HG02759 (cell line): ENCODE measurements around the gene CDC40.
"Not testable (repeated sequence)": the region's sequence is repeated elsewhere in the genome, so short reads cannot be mapped to it uniquely, and the experiment has no call there.

Experiments
- ATAC-seq: cut with Tn5 transposase; IDR thresholded peaks from one replicate; pipeline ENCODE4 v1.9.1; 2021; ENCODE audit warnings: mild to moderate bottlenecking, moderate library complexity; ENCODE audit not compliant: unreplicated experiment

The CDC40 gene

DNA sequence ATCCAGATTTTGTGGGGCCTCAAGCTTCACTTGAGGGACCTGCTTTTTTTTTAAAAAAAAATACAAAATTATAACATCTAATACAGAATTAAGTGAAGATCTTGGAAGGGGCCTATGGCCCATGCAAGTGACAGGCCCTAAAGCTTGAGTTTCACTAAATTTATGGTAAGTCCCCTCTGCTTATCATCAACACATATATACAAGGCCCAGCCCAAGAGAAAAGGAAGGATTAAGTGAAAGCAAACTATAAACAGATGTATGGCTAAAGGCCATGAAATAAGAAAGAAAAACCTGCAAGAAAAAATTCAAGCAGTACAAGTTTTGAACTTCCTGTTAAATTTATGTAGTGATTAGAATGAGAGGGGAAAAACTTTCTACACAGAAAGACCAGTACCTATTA lies 86.8 kb downstream of the CDC40 start:
- ATAC-seq, result no peak

DNA sequence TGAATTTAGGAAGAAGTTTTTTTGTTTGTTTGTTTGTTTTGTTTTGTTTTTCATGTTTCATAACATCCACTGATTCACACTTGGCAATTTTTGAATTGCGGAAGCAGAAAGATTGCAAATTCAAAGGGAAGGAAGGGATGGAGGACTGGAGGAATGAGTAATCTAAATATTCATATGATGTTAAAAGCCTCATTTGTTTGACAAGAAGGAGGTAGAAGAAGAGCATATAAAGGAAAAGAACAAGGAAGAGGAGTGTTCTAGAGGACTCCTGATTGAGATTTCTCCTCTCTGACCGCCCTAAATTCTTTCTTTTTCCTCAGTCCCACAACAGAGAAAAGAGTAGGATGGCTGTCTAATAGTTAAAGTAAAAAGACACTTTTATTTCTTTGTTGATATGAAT lies 89.4 kb downstream of the CDC40 start:
- ATAC-seq, result no peak

DNA sequence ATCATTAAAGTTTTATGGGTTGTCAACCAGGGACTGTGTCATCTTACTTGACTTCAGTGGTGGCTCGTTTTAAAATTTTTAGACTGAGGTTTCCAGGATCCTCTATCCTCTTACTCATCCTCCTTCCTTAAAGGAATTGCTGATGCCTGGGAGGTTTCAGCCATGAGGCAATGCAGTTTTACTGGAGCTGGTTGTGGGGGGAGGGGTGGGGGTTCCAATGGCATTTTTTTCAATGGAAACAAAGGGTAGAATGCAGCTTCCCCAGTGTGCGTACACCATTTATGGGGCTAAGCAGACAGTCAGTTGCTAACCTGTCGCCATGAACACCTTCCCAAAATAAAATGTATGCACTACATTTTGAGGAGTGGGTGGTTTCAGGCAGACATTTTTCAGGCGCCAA lies 89.9 kb downstream of the CDC40 start:
- ATAC-seq, result no peak

DNA sequence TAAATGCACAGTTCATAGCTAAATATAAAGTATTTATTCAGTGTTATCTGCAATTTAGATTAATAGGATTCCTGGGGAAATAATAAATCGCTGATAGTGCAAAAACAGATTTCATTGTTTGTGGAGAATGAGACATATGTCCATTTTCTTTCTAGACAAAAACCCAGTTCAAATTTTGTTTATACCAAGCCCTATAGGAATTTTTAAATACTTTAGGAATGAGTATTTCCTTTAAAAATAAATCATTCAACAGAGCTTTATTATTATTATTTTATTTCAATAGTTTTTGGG lies 91.5 kb downstream of the CDC40 start:
- no peak for ATAC-seq

DNA sequence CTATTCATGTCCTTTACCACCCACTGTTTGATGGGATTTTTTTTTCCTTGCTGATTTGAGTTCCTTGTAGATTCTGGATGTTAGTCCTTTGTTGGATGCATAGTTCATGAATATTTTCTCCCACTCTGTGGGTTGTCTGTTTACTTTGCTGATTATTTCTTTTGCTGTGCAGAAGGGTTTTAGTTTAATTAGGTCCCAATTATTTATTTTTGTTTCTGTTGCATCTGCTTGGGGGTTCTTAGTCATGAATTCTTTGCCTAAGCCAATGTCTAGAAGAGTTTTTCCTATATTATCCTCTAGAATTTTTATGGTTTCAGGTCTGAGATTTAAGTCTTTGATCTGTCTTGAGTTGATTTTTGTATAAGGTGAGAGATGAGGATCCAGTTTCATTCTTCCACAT lies 92.6 kb downstream of the CDC40 start:
- not testable (repeated sequence) for ATAC-seq

DNA sequence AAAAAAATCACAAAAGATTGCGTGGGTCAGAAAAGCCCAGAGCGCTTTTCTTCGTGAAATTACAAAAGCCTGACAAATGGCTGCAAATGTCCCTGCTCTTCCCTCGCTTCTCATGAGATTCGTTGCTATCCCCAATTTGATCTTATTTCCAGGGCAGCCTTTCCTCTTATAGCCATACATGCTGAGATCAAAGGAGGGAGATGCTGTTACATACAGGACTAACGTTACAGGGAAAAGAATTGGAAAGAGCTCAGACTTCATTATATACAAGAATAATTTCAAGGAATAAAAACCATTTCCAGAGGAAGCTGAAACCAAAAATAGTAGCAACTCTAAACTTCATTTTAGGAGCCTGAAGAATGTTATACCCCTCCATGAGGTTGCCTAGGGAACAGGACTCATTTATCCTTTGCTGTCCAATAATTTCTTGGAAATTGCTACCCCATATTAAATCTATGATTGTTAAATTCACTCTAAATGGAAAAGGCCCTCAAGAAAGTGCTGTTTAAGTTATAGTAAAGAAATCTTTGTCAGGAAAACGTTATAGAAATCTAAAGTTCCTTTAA lies 97.0 kb downstream of the CDC40 start:
- ATAC-seq, result no peak
